Prostate gland (tissue), 2 donors: ENCODE data around the gene KRT6C. TPM values are rescaled to one million over a fixed set of nuclear protein-coding genes. Genes with fewer than 3 reads are reported as not detected.

Experiments used
- DNase-seq: peaks from one replicate; pipeline ENCODE4 v3.0.0-alpha.2; 2019; ENCODE audit warnings: low spot score
- H3K27ac ChIP-seq, 2 donors: fragments of 200-600 bp; sonication (generic); 2 replicates each; pipeline ENCODE4 v1.5.1; 2017 to 2019
- H3K27me3 ChIP-seq: fragments of 200-600 bp; sonication (generic); replicated peaks from 2 replicates; pipeline ENCODE4 v1.5.1; 2019; ENCODE audit not compliant: insufficient read depth
- H3K36me3 ChIP-seq, 2 donors: fragments of 200-600 bp; sonication (generic); 1 replicate in 1 of 2; 2 replicates in 1 of 2; pipeline versions ENCODE4 v1.5.1 to v1.8.1; 2017 to 2019
- H3K4me1 ChIP-seq: fragments of 200-600 bp; sonication (generic); replicated peaks from 2 replicates; pipeline ENCODE4 v1.5.1; 2019
- H3K4me3 ChIP-seq, 2 donors: fragments of 200-600 bp; sonication (generic); 2 replicates each; pipeline ENCODE4 v1.5.1; 2017 to 2019
- H3K9me3 ChIP-seq: fragments of 200-600 bp; sonication (generic); 2 replicates; pipeline ENCODE4 v1.5.1; 2017
- CTCF ChIP-seq, 4 experiments: fragments of 200-600 bp in 2 of 4; fragments of 450-650 bp in 2 of 4; sonication (generic) in 2 of 4; IDR thresholded peaks; 1 replicate in 3 of 4; 2 replicates in 1 of 4; pipeline ENCODE4 v1.5.1; 2016 to 2019; ENCODE audit warnings: antibody characterized with exemption in 4 of 4, mild to moderate bottlenecking in 2 of 4, moderate library complexity in 2 of 4
- POLR2A ChIP-seq: fragments of 450-650 bp; IDR thresholded peaks from one replicate; pipeline ENCODE4 v1.6.1; 2016; ENCODE audit warnings: antibody characterized with exemption, mild to moderate bottlenecking
- POLR2AphosphoS5 ChIP-seq: sonication (generic); formaldehyde crosslinking; IDR thresholded peaks from one replicate; pipeline ENCODE4 v1.6.1; 2017; ENCODE audit warnings: antibody characterized with exemption
- WGBS: methylation state at CpG from one replicate; pipeline ENCODE4 v1.1.5; 2018; 5-methylcytosine and 5-hydroxymethylcytosine counted together
- intact Hi-C: fragments of 100-400 bp; cut with DNase I; formaldehyde crosslinking; loops from one replicate; pipeline ENCODE4 v1.14.2; 2022
- total RNA-seq, 2 donors: library from RNA; depleted of rRNA; stranded (reverse); fragments of >200 nt; gene quantifications; one replicate each; pipeline ENCODE4 v1.1.0, GENCODE V29; 2016

The KRT6C gene
- total RNA-seq, 2 donors from 2014 or later, result not detected

GRCh38 chr12:52436828-52437474, 36.7 kb downstream of the KRT6C start:
- no peak for DNase-seq
- intact Hi-C loops, result no loop called here
- Histone ChIP-seq H3K27me3 (no peaks in the 10 kb centered on the region), H3K4me1 (no peaks in the 10 kb centered on the region), H3K4me3 (no peak overlapping the region), H3K9me3 (no peaks in the 10 kb centered on the region), H3K27ac (no peak overlapping the region), H3K36me3 (no peaks in the 10 kb centered on the region)
- 75% methylated on average over 9 of the region's 9 CpGs for WGBS
- TF ChIP-seq CTCF (IDR thresholded peaks at IDR 0.05) (no peak), POLR2A (no peak), POLR2AphosphoS5 (no peak)

- Histone ChIP-seq H3K4me1 (no peaks in the 10 kb centered on the region), H3K4me3 (no peak overlapping the region), H3K27me3 (no peaks in the 10 kb centered on the region), H3K36me3 (no peaks in the 10 kb centered on the region), H3K27ac (no peak overlapping the region), H3K9me3 (no peaks in the 10 kb centered on the region)
- peak; percentile 46 for TF ChIP-seq POLR2AphosphoS5
- TF ChIP-seq CTCF (IDR thresholded peaks at IDR 0.05), result no peak
- WGBS, result 38% methylated on average over 9 of the region's 9 CpGs
- peak; percentile 57 for DNase-seq
- intact Hi-C loops, result no loop called here
These were observed 37.4 kb downstream of the KRT6C start for GRCh38 chr12:52436000-52436827.

DNA sequence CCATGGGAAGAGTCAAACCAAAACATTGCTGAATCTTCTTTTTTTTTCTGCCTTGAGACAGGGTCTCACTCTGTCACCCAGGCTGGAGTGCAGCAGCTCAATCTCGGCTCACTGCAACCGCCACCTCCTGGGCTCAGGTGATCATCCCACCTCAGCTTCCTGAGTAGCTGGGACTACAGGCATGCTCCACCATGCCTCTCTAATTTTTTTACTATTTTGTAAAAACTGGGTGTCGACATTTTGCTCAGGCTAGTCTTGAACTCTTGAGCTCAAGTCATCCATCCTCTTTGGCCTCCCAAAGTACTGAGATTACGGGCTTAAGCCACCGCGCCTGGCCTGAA, 38.0 kb downstream of the KRT6C start:
- no peak for DNase-seq
- no peaks in the 10 kb centered on the region for H3K36me3 ChIP-seq
- no peaks in the 10 kb centered on the region for H3K9me3 ChIP-seq
- H3K27ac ChIP-seq, result no peak overlapping the region
- WGBS, result 55% methylated on average over 6 of the region's 6 CpGs
- H3K4me1 ChIP-seq, result no peaks in the 10 kb centered on the region
- intact Hi-C loops, result no loop called here
- H3K27me3 ChIP-seq, result no peaks in the 10 kb centered on the region
- TF ChIP-seq POLR2AphosphoS5 (no peak), CTCF (IDR thresholded peaks at IDR 0.05) (no peak), POLR2A (no peak)
- H3K4me3 ChIP-seq, result no peak overlapping the region

DNA sequence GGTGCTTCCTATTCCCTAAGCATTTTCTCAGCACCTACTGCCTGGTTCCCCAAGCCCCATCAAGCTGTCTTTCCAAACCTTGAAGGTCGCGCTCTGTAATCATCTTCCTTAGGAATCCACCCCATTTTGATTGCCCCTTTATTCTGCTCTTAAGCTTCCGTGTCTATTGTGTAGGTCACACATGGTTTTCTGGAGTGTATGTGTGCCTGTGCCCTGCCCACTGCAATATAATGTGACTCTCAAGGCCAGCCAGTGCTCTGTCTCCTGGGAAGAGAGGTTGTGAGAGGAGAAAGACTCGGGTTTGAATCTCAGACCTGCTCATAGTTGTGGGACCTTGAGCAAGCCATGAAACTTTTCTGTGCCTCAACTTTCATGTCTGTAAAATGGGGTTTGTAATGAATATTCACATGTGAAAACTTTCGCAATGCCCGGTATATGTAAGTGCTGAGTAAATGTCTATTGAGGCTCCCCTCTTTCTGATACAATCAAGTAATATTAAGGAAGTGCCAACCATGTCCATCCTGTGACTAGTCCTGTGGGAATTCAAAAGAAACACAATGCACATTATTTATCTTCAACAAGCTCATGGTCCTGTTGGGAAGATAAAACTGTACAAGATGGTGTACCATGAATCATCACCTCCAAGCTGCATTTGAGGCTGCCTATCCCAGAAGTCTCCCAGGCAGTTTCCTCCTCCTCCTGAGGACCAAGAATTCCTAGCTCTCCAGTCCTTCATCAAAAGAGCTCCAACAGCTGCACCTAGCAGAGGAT, 38.7 kb downstream of the KRT6C start:
- H3K36me3 ChIP-seq, result no peaks in the 10 kb centered on the region
- no peaks in the 10 kb centered on the region for H3K9me3 ChIP-seq
- intact Hi-C loops, result no loop called here
- H3K4me3 ChIP-seq, result no peak overlapping the region
- TF ChIP-seq POLR2AphosphoS5 (no peak), POLR2A (no peak), CTCF (IDR thresholded peaks at IDR 0.05) (no peak)
- H3K27ac ChIP-seq, result no peak overlapping the region
- 88% methylated on average over 6 of the region's 6 CpGs for WGBS
- no peaks in the 10 kb centered on the region for H3K27me3 ChIP-seq
- no peaks in the 10 kb centered on the region for H3K4me1 ChIP-seq
- no peak for DNase-seq
